MCF 10A (cell line): ENCODE measurements around the gene FAM156A. TPM values are rescaled to one million over a fixed set of nuclear protein-coding genes. Genes with fewer than 3 reads are reported as not detected.

Experiments
- BruUV-seq: library from RNA; stranded (reverse); fragments of 400-500 nt; replicated peaks from 2 replicates; lab custom pipeline; 2021; lab: Mats Ljungman, UMichigan
- CTCF ChIA-PET: fragments of 300-600 bp; sonication (Branson Sonifier 250); formaldehyde crosslinking; extraction: SDS; loops from one replicate; lab custom pipeline; 2021; ENCODE audit warnings: antibody characterized with exemption, inconsistent platforms; lab: Yijun Ruan, JAX
- POLR2A ChIA-PET: fragments of 300-600, 350-650 bp; sonication (Branson Sonifier 250); formaldehyde crosslinking; extraction: SDS; loops from one replicate; lab custom pipeline; 2020; ENCODE audit warnings: antibody characterized with exemption, inconsistent platforms; lab: Yijun Ruan, JAX
- DNase-seq: peaks from one replicate; pipeline ENCODE4 v3.0.0-alpha.2; 2018; ENCODE audit not compliant: unreplicated experiment
- H3K27ac Mint-ChIP-seq: one replicate; pipeline ENCODE4 v1.8.0; 2022; ENCODE audit warnings: mild to moderate bottlenecking, low read depth, mixed read lengths; ENCODE audit not compliant: unreplicated experiment
- H3K27me3 Mint-ChIP-seq: one replicate; pipeline ENCODE4 v1.8.0; 2022; ENCODE audit warnings: mixed read lengths; ENCODE audit not compliant: insufficient read depth, unreplicated experiment
- H3K36me3 Mint-ChIP-seq: one replicate; pipeline ENCODE4 v1.8.0; 2022; ENCODE audit warnings: mild to moderate bottlenecking, moderate library complexity, mixed read lengths; ENCODE audit not compliant: insufficient read depth, unreplicated experiment
- H3K4me1 Mint-ChIP-seq: one replicate; pipeline ENCODE4 v1.8.0; 2022; ENCODE audit warnings: mixed read lengths; ENCODE audit not compliant: insufficient read depth, unreplicated experiment
- H3K4me3 Mint-ChIP-seq: one replicate; pipeline ENCODE4 v1.8.0; 2022; ENCODE audit warnings: mild to moderate bottlenecking, moderate library complexity, mixed read lengths; ENCODE audit not compliant: unreplicated experiment
- H3K9me3 Mint-ChIP-seq: one replicate; pipeline ENCODE4 v1.8.0; 2022; ENCODE audit warnings: mixed read lengths; ENCODE audit not compliant: unreplicated experiment
- CTCF ChIP-seq: fragments of 200-600 bp; IDR thresholded peaks from one replicate; pipeline ENCODE4 v1.8.0; 2022; ENCODE audit warnings: antibody characterized with exemption, mild to moderate bottlenecking; ENCODE audit not compliant: unreplicated experiment
- intact Hi-C: fragments of 100-400 bp; cut with micrococcal nuclease; formaldehyde crosslinking; loops from 2 replicates; pipeline ENCODE4 v1.14.1; 2022
- total RNA-seq: library from RNA; stranded (reverse); gene quantifications from 2 replicates; pipeline ENCODE4 v1.2.3, GENCODE V29; 2022

The FAM156A gene
- total RNA-seq, 1 experiment from 2014 or later: 19.3 TPM

GRCh38 chrX:52988985-52989917 lies 30.9 kb upstream of the FAM156A start:
- CTCF ChIA-PET: interaction anchor here (0.6 to 2.0 kb wide), 11 partner anchors 9 to 1975 kb away, joined by 3 to 5 read pairs (median 4); no protein-coding TSS in a partner anchor
- DNase-seq: peak; percentile 27
- no TSS peak for BruUV-seq
- no peaks in the 10 kb centered on the region for H3K36me3 Mint-ChIP-seq
- peaks cover 77% of the 10 kb centered on the region for H3K27me3 Mint-ChIP-seq
- POLR2A ChIA-PET: interaction anchor here (0.6 to 0.8 kb wide), 2 partner anchors 54 to 1376 kb away, joined by 3 read pairs; no protein-coding TSS in a partner anchor
- intact Hi-C loops: no loop called here
- no peak for TF ChIP-seq CTCF
- H3K4me1 Mint-ChIP-seq: peaks cover 9% of the 10 kb centered on the region
- no peaks in the 10 kb centered on the region for H3K9me3 Mint-ChIP-seq
- no peak overlapping the region for H3K4me3 Mint-ChIP-seq
- no peak overlapping the region for H3K27ac Mint-ChIP-seq

- Mint-ChIP-seq H3K9me3 (no peaks in the 10 kb centered on the region), H3K36me3 (no peaks in the 10 kb centered on the region), H3K27ac (no peak overlapping the region), H3K4me3 (no peak overlapping the region), H3K27me3 (peaks cover 74% of the 10 kb centered on the region), H3K4me1 (peaks cover 8% of the 10 kb centered on the region)
- no peak for TF ChIP-seq CTCF
- DNase-seq: no peak
- ChIA-PET CTCF (no interaction called here), POLR2A (interaction anchor here (0.6 to 0.7 kb wide), 2 partner anchors 11 to 50 kb away, joined by 3 to 4 read pairs; no protein-coding TSS in a partner anchor)
- intact Hi-C loops: no loop called here
- no TSS peak for BruUV-seq
Measured at GRCh38 chrX:52983321-52984000, 25.1 kb upstream of the FAM156A start.

GRCh38 chrX:52979993-52980392 lies 21.7 kb upstream of the FAM156A start:
- no TSS peak for BruUV-seq
- ChIA-PET POLR2A (no interaction called here), CTCF (interaction anchor here (1.0 to 1.2 kb wide), 2 partner anchors 9 to 10 kb away, joined by 3 to 4 read pairs; no protein-coding TSS in a partner anchor)
- Mint-ChIP-seq H3K36me3 (no peaks in the 10 kb centered on the region), H3K4me1 (peaks cover 8% of the 10 kb centered on the region), H3K9me3 (no peaks in the 10 kb centered on the region), H3K27me3 (peaks cover 67% of the 10 kb centered on the region), H3K4me3 (no peak overlapping the region), H3K27ac (no peak overlapping the region)
- no peak for DNase-seq
- intact Hi-C loops: no loop called here
- TF ChIP-seq CTCF: no peak

GRCh38 chrX:52979568-52979967 lies 21.2 kb upstream of the FAM156A start:
- DNase-seq: no peak
- intact Hi-C loops: no loop called here
- ChIA-PET CTCF (no interaction called here), POLR2A (no interaction called here)
- Mint-ChIP-seq H3K27me3 (peaks cover 62% of the 10 kb centered on the region), H3K36me3 (no peaks in the 10 kb centered on the region), H3K4me3 (no peak overlapping the region), H3K27ac (peak overlapping the region; percentile 69), H3K9me3 (no peaks in the 10 kb centered on the region), H3K4me1 (peaks cover 8% of the 10 kb centered on the region)
- BruUV-seq: no TSS peak
- no peak for TF ChIP-seq CTCF
